Heart left ventricle (tissue), 16 donors: ENCODE results near the gene NFIC. TPM values are rescaled to one million over a fixed set of nuclear protein-coding genes. Genes with fewer than 3 reads are reported as not detected.
A peak's percentile ranks its signal among the peaks of the same experiment; 100 is the strongest.
"Not testable (repeated sequence)": the region's sequence is repeated elsewhere in the genome, so short reads cannot be mapped to it uniquely, and the experiment has no call there.

Experiments used
- ATAC-seq, 4 donors: fragments of 200-7000 bp; cut with Tn5 transposase; one replicate each; pipeline ENCODE4 v1.9.1; 2020 to 2022; ENCODE audit warnings: moderate library complexity in 4 of 4, mild to moderate bottlenecking in 3 of 4, moderate number of reproducible peaks in 1 of 4
- DNase-seq, 5 donors: peaks; one replicate each; pipeline ENCODE4 v3.0.0-alpha.2; 2020
- H3K27ac ChIP-seq, 12 donors: fragments of 200-600 bp; sonication (generic) in 4 of 12; one replicate each; pipeline versions ENCODE4 v1.5.0 to v1.8.0; 2016 to 2022; ENCODE audit warnings: mild to moderate bottlenecking in 2 of 12
- H3K27me3 ChIP-seq, 9 donors: fragments of 200-600 bp; sonication (generic) in 2 of 9; one replicate each; pipeline versions ENCODE4 v1.5.1 to v1.8.0; 2016 to 2022; ENCODE audit warnings: mild to moderate bottlenecking in 3 of 9
- H3K36me3 ChIP-seq, 9 donors: fragments of 200-600 bp; sonication (generic) in 2 of 9; one replicate each; pipeline versions ENCODE4 v1.5.0 to v1.8.0; 2018 to 2022; ENCODE audit warnings: mild to moderate bottlenecking in 2 of 9
- H3K4me1 ChIP-seq, 12 donors: fragments of 200-600 bp; sonication (generic) in 4 of 12; one replicate each; pipeline versions ENCODE4 v1.5.0 to v1.8.0; 2016 to 2022; ENCODE audit warnings: mild to moderate bottlenecking in 3 of 12
- H3K4me3 ChIP-seq, 12 donors: fragments of 200-600 bp; sonication (generic) in 4 of 12; one replicate each; pipeline versions ENCODE4 v1.5.0 to v1.8.0; 2017 to 2022; ENCODE audit warnings: mild to moderate bottlenecking in 9 of 12, moderate library complexity in 4 of 12
- H3K9me3 ChIP-seq, 12 donors: fragments of 200-600 bp; sonication (generic) in 4 of 12; one replicate each; pipeline versions ENCODE4 v1.5.0 to v1.8.0; 2016 to 2022; ENCODE audit warnings: mild to moderate bottlenecking in 1 of 12
- POLR2A ChIP-seq, 2 donors: fragments of 450-650 bp; IDR thresholded peaks; one replicate each; pipeline ENCODE4 v1.6.1; 2017; ENCODE audit warnings: antibody characterized with exemption in 2 of 2, mild to moderate bottlenecking in 2 of 2, moderate library complexity in 2 of 2
- WGBS, 4 donors: extraction: QIAGEN DNeasy Blood & Tissue Kit in 2 of 4; methylation state at CpG; one replicate each; pipeline versions ENCODE4 v1.1.5 to v1.1.7; 2013 to 2018; 5-methylcytosine and 5-hydroxymethylcytosine counted together
- intact Hi-C, 10 donors: fragments of 100-400 bp; cut with DNase I; formaldehyde crosslinking; loops; one replicate each; pipeline versions ENCODE4 v1.11.1 to v1.14.2; 2022
- polyA plus RNA-seq, 2 donors: library from polyadenylated mRNA; stranded (reverse); fragments of 200-250 nt; gene quantifications; one replicate each; pipeline ENCODE4 v1.2.3, GENCODE V29; 2013
- total RNA-seq, 9 donors: library from RNA; depleted of rRNA in 2 of 9; stranded (reverse); fragments of >200 nt in 2 of 9; fragmentation: NEBNext Ultra II Directional in 3 of 9; extraction: Animal tissue kit (Norgen Biotek cat#: 25700) in 3 of 9; gene quantifications; one replicate each; pipeline versions ENCODE4 v1.1.0 to v1.2.4, GENCODE V29; 2016 to 2023
- TF ChIP-seq, protein P1 (sequence below), 12 donors: fragments of 200-600 bp; sonication (generic) in 4 of 12; IDR thresholded peaks; one replicate each; pipeline versions ENCODE4 v1.5.0 to v1.8.0; 2018 to 2022; ENCODE audit warnings: antibody characterized with exemption in 12 of 12, mild to moderate bottlenecking in 5 of 12
- donor health status: ischemic (EF 13 %, LVEDD 7.1; RV severe dilation, severe dysfunction).
- donor health status: healthy with polysubstance abuse.
- donor health status: DM: no; HTN: yes; CAD: no.
- donor health status: DM: no; HTN: no; CAD: no.
- donor health status: ischemic (EF 25% LVEDD 6.9; RV normal size, moderate dysfunction).
- donor health status: ischemic (EF 25% LVEDD 5.7; RV mildly dilated, moderate dysfunction).
- donor health status: healthy.
- donor health status: DM: yes; HTN: yes; CAD: no.
- donor health status: ischemic (EF 35%, LVEDD 5.7; RV mildly dilated, moderate dysfunction).
- donor health status: nonischemic (EF 11% LVEDD 7.7; RV severe dilation, severe dysfunction).
- donor health status: DM: yes; HTN: yes; CAD: no.
- donor health status: PGD.
- donor health status: ischemic (EF 29% LVEDD 5.4; RV normal size, mild dysfunction).
- donor health status: nonischemic (EF 23%, LVEDD 6.1; RV moderate dilation, normal function).

Gene NFIC
- total and polyA plus RNA-seq, 11 donors = 107 to 267 (median 159) TPM

DNA sequence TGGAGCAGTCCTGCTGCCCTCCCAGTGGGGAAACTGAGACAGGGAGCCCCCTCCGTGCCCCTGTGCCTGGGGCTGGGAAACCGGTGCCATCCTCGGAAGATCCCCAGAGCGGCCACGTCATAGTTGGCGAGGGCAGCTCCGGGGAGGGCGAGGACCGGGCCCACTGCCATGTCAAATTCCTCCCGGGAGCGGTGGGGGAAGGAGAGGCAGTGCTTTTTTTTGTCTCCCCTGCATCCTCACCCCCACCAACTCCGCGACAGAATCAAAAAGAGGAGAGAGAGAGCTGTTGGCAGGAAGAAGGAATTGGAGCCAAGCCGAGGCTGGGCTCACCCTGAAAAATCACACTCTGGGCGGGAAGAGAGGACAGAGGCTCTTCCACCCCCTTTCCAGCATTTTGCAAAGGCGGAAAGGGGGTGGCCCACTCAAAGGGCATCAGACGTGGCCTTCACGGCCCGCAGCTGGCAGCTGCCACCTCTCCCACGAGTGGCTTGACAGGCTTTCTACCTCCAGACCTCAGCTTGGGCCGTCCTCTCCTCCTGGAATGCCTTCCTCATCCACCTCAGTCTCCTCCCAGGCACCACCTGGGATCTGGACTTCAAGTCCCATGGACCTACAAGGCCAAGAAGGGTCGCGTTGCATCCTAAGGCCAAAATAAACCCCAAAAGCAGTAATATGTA lies 19.6 kb upstream of the NFIC start:
- peak; percentile 38 to 69 (median 62) for ATAC-seq
- no peaks in the 10 kb centered on the region for H3K27me3 ChIP-seq
- intact Hi-C loops = loop anchor here in 1 of 10 donors (5.0 kb wide), 1 partner anchor 85 kb away; no protein-coding TSS in a partner anchor
- peak overlapping the region; percentile 44 to 90 (median 68) for H3K27ac ChIP-seq
- peak; percentile 76 to 84 (median 81) for DNase-seq
- no peaks in the 10 kb centered on the region for H3K36me3 ChIP-seq
- TF ChIP-seq, protein P1, sequence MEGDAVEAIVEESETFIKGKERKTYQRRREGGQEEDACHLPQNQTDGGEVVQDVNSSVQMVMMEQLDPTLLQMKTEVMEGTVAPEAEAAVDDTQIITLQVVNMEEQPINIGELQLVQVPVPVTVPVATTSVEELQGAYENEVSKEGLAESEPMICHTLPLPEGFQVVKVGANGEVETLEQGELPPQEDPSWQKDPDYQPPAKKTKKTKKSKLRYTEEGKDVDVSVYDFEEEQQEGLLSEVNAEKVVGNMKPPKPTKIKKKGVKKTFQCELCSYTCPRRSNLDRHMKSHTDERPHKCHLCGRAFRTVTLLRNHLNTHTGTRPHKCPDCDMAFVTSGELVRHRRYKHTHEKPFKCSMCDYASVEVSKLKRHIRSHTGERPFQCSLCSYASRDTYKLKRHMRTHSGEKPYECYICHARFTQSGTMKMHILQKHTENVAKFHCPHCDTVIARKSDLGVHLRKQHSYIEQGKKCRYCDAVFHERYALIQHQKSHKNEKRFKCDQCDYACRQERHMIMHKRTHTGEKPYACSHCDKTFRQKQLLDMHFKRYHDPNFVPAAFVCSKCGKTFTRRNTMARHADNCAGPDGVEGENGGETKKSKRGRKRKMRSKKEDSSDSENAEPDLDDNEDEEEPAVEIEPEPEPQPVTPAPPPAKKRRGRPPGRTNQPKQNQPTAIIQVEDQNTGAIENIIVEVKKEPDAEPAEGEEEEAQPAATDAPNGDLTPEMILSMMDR (IDR thresholded peaks at IDR 0.05) = no peak
- TF ChIP-seq POLR2A (IDR thresholded peaks at IDR 0.05) = no peak
- peak overlapping the region in 6 of 12 donors; percentile 2 to 29 (median 16) for H3K4me3 ChIP-seq
- H3K4me1 ChIP-seq = peaks cover 0 to 32% (median 18%) of the 10 kb centered on the region in 12 donors
- H3K9me3 ChIP-seq = no peaks in the 10 kb centered on the region
- 15 to 24% (median 19%) methylated on average over 10 to 23 of the region's 23 CpGs for WGBS, 4 donors

GRCh38 chr19:3348042-3348441 lies 18.3 kb upstream of the NFIC start:
- peaks cover 0 to 30% (median 17%) of the 10 kb centered on the region in 12 donors for H3K4me1 ChIP-seq
- TF ChIP-seq POLR2A (IDR thresholded peaks at IDR 0.05) = no peak
- TF ChIP-seq, protein P1 (IDR thresholded peaks at IDR 0.05) = no peak
- intact Hi-C loops = loop anchor here in 1 of 10 donors (5.0 kb wide), 1 partner anchor 84 kb away; no protein-coding TSS in a partner anchor
- no peaks in the 10 kb centered on the region for H3K9me3 ChIP-seq
- H3K4me3 ChIP-seq = no peak overlapping the region
- WGBS, 4 donors = 63 to 85% (median 71%) methylated on average over 11 of the region's 11 CpGs
- peak overlapping the region in 1 of 12 donors; percentile 90 for H3K27ac ChIP-seq
- DNase-seq = peak in 1 of 5 donors; percentile 30
- no peaks in the 10 kb centered on the region for H3K36me3 ChIP-seq
- H3K27me3 ChIP-seq = no peaks in the 10 kb centered on the region
- no peak for ATAC-seq

DNA sequence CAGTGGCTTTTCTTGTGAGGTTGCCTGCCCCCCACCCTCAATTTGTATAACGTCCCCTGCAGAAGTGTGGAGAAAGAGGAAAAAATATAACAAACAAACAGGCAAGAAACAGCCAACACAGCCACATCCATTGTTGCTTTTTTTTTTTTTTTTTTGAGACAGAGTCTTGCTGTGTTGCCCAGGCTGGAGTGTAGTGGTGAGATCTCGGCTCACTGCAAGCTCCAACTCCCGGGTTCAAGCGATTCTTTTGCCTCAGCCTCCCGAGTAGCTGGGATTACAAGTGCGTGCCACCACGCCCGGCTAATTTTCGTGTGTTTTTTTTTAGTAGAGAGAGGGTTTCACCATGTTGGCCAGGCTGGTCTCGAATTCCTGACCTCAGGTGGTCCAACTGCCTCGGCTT lies 17.9 kb upstream of the NFIC start:
- H3K27me3 ChIP-seq, ATAC-seq, H3K4me3 ChIP-seq, H3K9me3 ChIP-seq, DNase-seq, H3K36me3 ChIP-seq: not testable (repeated sequence)
- 92 to 96% (median 95%) methylated on average over 11 of the region's 11 CpGs for WGBS, 4 donors
- H3K4me1 ChIP-seq = peaks cover 0 to 25% (median 14%) of the 10 kb centered on the region in 12 donors
- peak overlapping the region in 1 of 12 donors; percentile 90 for H3K27ac ChIP-seq
- intact Hi-C loops = loop anchor here in 1 of 10 donors (5.0 kb wide), 1 partner anchor 84 kb away; no protein-coding TSS in a partner anchor

GRCh38 chr19:3350014-3350663 lies 16.2 kb upstream of the NFIC start:
- intact Hi-C loops = no loop called here
- Histone ChIP-seq H3K36me3 (no peaks in the 10 kb centered on the region), H3K27me3 (no peaks in the 10 kb centered on the region), H3K27ac (no peak overlapping the region), H3K4me3 (no peak overlapping the region), H3K9me3 (peaks cover 0 to 8% (median 3%) of the 10 kb centered on the region in 12 donors), H3K4me1 (peaks cover 0 to 16% (median 13%) of the 10 kb centered on the region in 12 donors)
- no peak for TF ChIP-seq POLR2A (IDR thresholded peaks at IDR 0.05)
- TF ChIP-seq, protein P1 (IDR thresholded peaks at IDR 0.05) = no peak
- ATAC-seq (no peak), DNase-seq (peak in 1 of 5 donors; percentile 9)
- WGBS, 4 donors = 73 to 77% (median 75%) methylated on average over 9 of the region's 9 CpGs
